Fibroblast of lung (primary cell): ENCODE results near the gene POLR2H. TPM values are rescaled to one million over a fixed set of nuclear protein-coding genes. Genes with fewer than 3 reads are reported as not detected.

Experiments used
- DNase-seq, 2 donors: peaks; one replicate each; pipeline versions ENCODE4 v3.0.0 to v3.0.0-alpha.2; 2010; ENCODE audit warnings: low read depth in 2 of 2
- H2AFZ ChIP-seq: 2 replicates; pipeline ENCODE4 v1.5.1; 2012; ENCODE audit warnings: low read length, control low read depth, inconsistent platforms
- H3K27ac ChIP-seq: 2 replicates; pipeline ENCODE4 v1.5.1; 2011; ENCODE audit warnings: low read length, control low read depth; ENCODE audit not compliant: insufficient read depth
- H3K27me3 ChIP-seq: 2 replicates; pipeline ENCODE4 v1.5.1; 2011; ENCODE audit warnings: mild to moderate bottlenecking, low read length; ENCODE audit not compliant: control insufficient read depth, insufficient read depth
- H3K36me3 ChIP-seq: 2 replicates; pipeline ENCODE4 v1.5.1; 2011; ENCODE audit warnings: low read length; ENCODE audit not compliant: control insufficient read depth, insufficient read depth
- H3K4me1 ChIP-seq: 2 replicates; pipeline ENCODE4 v1.5.1; 2011; ENCODE audit warnings: low read length; ENCODE audit not compliant: control insufficient read depth, insufficient read depth; ENCODE audit errors: extremely low read depth
- H3K4me2 ChIP-seq: 2 replicates; pipeline ENCODE4 v1.5.1; 2011; ENCODE audit warnings: low read length, control low read depth; ENCODE audit not compliant: insufficient read depth; ENCODE audit errors: extremely low read depth
- H3K4me3 ChIP-seq, 4 experiments: fragments of 200-600 bp in 1 of 4; sonication (generic) in 1 of 4; replicated peaks in 1 of 4; 2 replicates each; pipeline ENCODE4 v1.5.1; 2011 to 2016; ENCODE audit warnings: low read length in 4 of 4, low read depth in 3 of 4, mild to moderate bottlenecking in 3 of 4, control low read depth in 2 of 4, inconsistent platforms in 1 of 4, mixed read lengths in 1 of 4; ENCODE audit not compliant: insufficient read depth in 1 of 4; ENCODE audit errors: control extremely low read depth in 1 of 4
- H3K79me2 ChIP-seq: 2 replicates; pipeline ENCODE4 v1.5.1; 2012; ENCODE audit warnings: mild to moderate bottlenecking, low read length, inconsistent platforms; ENCODE audit not compliant: control insufficient read depth, insufficient read depth
- H3K9ac ChIP-seq: 2 replicates; pipeline ENCODE4 v1.5.1; 2011; ENCODE audit warnings: mild to moderate bottlenecking, low read length, control low read depth; ENCODE audit not compliant: insufficient read depth
- H3K9me3 ChIP-seq: 2 replicates; pipeline ENCODE4 v1.5.1; 2012; ENCODE audit warnings: low read depth, low read length; ENCODE audit not compliant: control insufficient read depth, insufficient read depth
- H4K20me1 ChIP-seq: 2 replicates; pipeline ENCODE4 v1.5.1; 2011; ENCODE audit warnings: low read length; ENCODE audit not compliant: control insufficient read depth, insufficient read depth; ENCODE audit errors: extremely low read depth
- EZH2 ChIP-seq: IDR thresholded peaks from 2 replicates; pipeline ENCODE4 v1.5.1; 2012; ENCODE audit warnings: low read length, control low read depth, mild to moderate bottlenecking; ENCODE audit errors: missing control alignments
- polyA plus RNA-seq, 2 donors: library from polyadenylated mRNA; depleted of rRNA in 1 of 2; stranded (reverse) in 1 of 2; unstranded in 1 of 2; fragments of >200 nt; gene quantifications; 2 replicates each; pipeline ENCODE4 v1.2.1, GENCODE V29; 2011 to 2012; ENCODE audit warnings: missing spikeins in 1 of 2
- total RNA-seq: library from RNA; depleted of rRNA; stranded (reverse); fragments of >200 nt; gene quantifications from 2 replicates; pipeline ENCODE4 v1.2.1, GENCODE V29; 2014
- TF ChIP-seq, protein P1 (sequence below), 2 donors: IDR thresholded peaks in 1 of 2; conservative IDR thresholded peaks in 1 of 2; 1 replicate in 1 of 2; 2 replicates in 1 of 2; pipeline ENCODE4 v1.5.1; 2011 to 2012; ENCODE audit warnings: low read length in 2 of 2, control low read depth in 1 of 2, inconsistent platforms in 1 of 2, low read depth in 1 of 2, mild to moderate bottlenecking in 1 of 2

POLR2H gene
- total and polyA plus RNA-seq, 2 donors (not counting 1 experiment from before 2014, with no cell fraction given): 62.4 to 100 TPM

- H3K79me2 ChIP-seq: no peaks in the 10 kb centered on the region
- H3K4me2 ChIP-seq: no peak overlapping the region
- H2AFZ ChIP-seq: no peak overlapping the region
- H3K4me1 ChIP-seq: no peaks in the 10 kb centered on the region
- no peaks in the 10 kb centered on the region for H4K20me1 ChIP-seq
- H3K9ac ChIP-seq: no peak overlapping the region
- no peaks in the 10 kb centered on the region for H3K9me3 ChIP-seq
- H3K36me3 ChIP-seq: no peaks in the 10 kb centered on the region
- TF ChIP-seq, protein P1, sequence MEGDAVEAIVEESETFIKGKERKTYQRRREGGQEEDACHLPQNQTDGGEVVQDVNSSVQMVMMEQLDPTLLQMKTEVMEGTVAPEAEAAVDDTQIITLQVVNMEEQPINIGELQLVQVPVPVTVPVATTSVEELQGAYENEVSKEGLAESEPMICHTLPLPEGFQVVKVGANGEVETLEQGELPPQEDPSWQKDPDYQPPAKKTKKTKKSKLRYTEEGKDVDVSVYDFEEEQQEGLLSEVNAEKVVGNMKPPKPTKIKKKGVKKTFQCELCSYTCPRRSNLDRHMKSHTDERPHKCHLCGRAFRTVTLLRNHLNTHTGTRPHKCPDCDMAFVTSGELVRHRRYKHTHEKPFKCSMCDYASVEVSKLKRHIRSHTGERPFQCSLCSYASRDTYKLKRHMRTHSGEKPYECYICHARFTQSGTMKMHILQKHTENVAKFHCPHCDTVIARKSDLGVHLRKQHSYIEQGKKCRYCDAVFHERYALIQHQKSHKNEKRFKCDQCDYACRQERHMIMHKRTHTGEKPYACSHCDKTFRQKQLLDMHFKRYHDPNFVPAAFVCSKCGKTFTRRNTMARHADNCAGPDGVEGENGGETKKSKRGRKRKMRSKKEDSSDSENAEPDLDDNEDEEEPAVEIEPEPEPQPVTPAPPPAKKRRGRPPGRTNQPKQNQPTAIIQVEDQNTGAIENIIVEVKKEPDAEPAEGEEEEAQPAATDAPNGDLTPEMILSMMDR (conservative IDR thresholded peaks at IDR 0.05 in 1 of 2, IDR thresholded peaks at IDR 0.05 in 1 of 2; ENCODE audit: low read depth in 1 of 2, low read length in 2 of 2): no peak
- TF ChIP-seq EZH2: no peak
- DNase-seq: no peak
- no peak overlapping the region for H3K27ac ChIP-seq
- H3K27me3 ChIP-seq: no peaks in the 10 kb centered on the region
- H3K4me3 ChIP-seq: no peak overlapping the region
Measured at GRCh38 chr3:184388164-184388935, 26.8 kb downstream of the POLR2H start.

DNA sequence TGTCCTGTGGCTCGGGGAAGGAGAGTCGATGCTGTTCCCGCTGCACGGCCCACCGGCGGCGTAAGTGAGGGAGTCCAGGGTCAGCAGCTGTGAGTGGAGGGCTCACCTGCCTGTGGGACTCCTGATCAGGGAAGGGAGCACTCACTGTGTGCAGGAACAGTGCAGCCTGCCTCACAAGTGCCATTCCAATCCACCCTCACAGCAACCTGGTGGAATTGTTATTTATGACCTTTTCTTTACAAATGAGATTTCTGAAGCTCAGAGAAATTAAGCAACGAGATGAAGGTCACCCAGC is 27.4 kb downstream of the POLR2H start:
- H3K27ac ChIP-seq: no peak overlapping the region
- H3K36me3 ChIP-seq: no peaks in the 10 kb centered on the region
- TF ChIP-seq, protein P1 (conservative IDR thresholded peaks at IDR 0.05 in 1 of 2, IDR thresholded peaks at IDR 0.05 in 1 of 2; ENCODE audit: low read depth in 1 of 2, low read length in 2 of 2): no peak
- TF ChIP-seq EZH2: no peak
- DNase-seq: no peak
- no peaks in the 10 kb centered on the region for H3K79me2 ChIP-seq
- H3K9me3 ChIP-seq: no peaks in the 10 kb centered on the region
- no peak overlapping the region for H3K4me3 ChIP-seq
- H3K27me3 ChIP-seq: no peaks in the 10 kb centered on the region
- no peak overlapping the region for H3K9ac ChIP-seq
- H2AFZ ChIP-seq: no peak overlapping the region
- H3K4me2 ChIP-seq: no peak overlapping the region
- H4K20me1 ChIP-seq: no peaks in the 10 kb centered on the region
- H3K4me1 ChIP-seq: no peaks in the 10 kb centered on the region

DNA sequence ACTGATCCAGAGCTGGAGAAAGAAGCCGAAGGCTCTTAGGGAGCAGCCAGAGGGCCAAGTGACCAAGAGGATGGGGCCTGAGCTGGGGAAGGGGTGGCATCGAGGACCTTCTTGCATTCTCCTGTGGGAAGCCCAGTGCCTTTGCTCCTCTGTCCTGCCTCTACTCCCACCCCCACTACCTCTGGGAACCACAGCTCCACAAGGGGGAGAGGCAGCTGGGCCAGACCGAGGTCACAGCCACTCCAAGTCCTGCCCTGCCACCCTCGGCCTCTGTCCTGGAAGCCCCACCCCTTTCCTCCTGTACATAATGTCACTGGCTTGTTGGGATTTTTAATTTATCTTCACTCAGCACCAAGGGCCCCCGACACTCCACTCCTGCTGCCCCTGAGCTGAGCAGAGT is 27.9 kb downstream of the POLR2H start:
- Histone ChIP-seq H3K27me3 (no peaks in the 10 kb centered on the region), H4K20me1 (no peaks in the 10 kb centered on the region), H3K79me2 (no peaks in the 10 kb centered on the region), H3K9me3 (no peaks in the 10 kb centered on the region), H3K27ac (no peak overlapping the region), H2AFZ (no peak overlapping the region), H3K36me3 (no peaks in the 10 kb centered on the region), H3K4me2 (no peak overlapping the region), H3K4me1 (no peaks in the 10 kb centered on the region), H3K9ac (no peak overlapping the region), H3K4me3 (no peak overlapping the region)
- no peak for TF ChIP-seq EZH2
- TF ChIP-seq, protein P1 (conservative IDR thresholded peaks at IDR 0.05 in 1 of 2, IDR thresholded peaks at IDR 0.05 in 1 of 2; ENCODE audit: low read depth in 1 of 2, low read length in 2 of 2): no peak
- DNase-seq: no peak
